ENCODE measurements around the gene ADD3. TPM values are rescaled to one million over a fixed set of nuclear protein-coding genes. Genes with fewer than 3 reads are reported as not detected.

Gene ADD3
- total RNA-seq, 1 experiment from 2014 or later, result 59.9 TPM

DNA sequence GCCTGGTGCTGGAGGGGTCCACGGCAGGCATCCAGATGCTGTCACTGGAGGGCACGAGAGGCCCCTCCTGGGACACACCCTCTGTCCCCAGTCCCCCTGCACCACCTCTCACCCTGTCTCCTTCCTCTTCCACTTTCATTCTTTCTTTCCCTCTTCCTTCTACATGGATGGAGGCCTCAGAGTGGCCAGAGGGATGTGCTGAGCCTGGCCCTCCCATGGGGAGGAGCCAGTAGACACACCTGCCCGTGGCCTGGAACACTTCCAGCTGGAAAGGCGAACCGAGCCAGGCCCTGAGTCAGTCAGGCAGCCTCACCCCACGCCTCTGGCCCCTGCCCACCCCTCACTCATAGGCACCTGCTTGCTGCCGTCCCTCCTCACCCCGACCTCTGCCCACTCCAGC lies 143.7 kb downstream of the ADD3 start:
- Histone ChIP-seq H3K27me3 (ENCODE audit: insufficient read depth, low read length) (no peaks in the 10 kb centered on the region; the same call in 1 of the 2 replicates), H3K9me3 (ENCODE audit: control insufficient read depth, low read depth, low read length) (no peaks in the 10 kb centered on the region), H3K4ac (ENCODE audit: low read depth, low read length) (no peak overlapping the region), H4K8ac (replicated peaks; ENCODE audit: insufficient read length, low read depth, low read length) (no peak overlapping the region), H3K79me1 (ENCODE audit: insufficient read depth, low read depth, low read length, poor library complexity, severe bottlenecking) (no peaks in the 10 kb centered on the region), H2BK15ac (ENCODE audit: low read depth, low read length) (no peak overlapping the region), H3K27ac (ENCODE audit: insufficient read length, low read depth, low read length) (no peak overlapping the region), H3K56ac (ENCODE audit: insufficient read length, low read depth, low read length) (no peak overlapping the region), H4K20me1 (ENCODE audit: control insufficient read depth, insufficient read depth, insufficient read length) (no peaks in the 10 kb centered on the region), H3K4me2 (ENCODE audit: insufficient read depth, insufficient read length, low read length) (no peak overlapping the region), H4K5ac (ENCODE audit: insufficient read length, low read depth, low read length) (no peak overlapping the region), H2BK12ac (ENCODE audit: insufficient read length, low read depth, low read length) (no peak overlapping the region), H3K79me2 (ENCODE audit: insufficient read depth, low read length) (no peaks in the 10 kb centered on the region), H2AK5ac (ENCODE audit: insufficient read length, low read length) (no peak overlapping the region), H3K9ac (ENCODE audit: extremely low read depth, insufficient read length, low read length) (no peak overlapping the region), H2BK5ac (ENCODE audit: insufficient read length, low read length) (no peak overlapping the region), H3K4me1 (ENCODE audit: insufficient read depth, low read length) (no peaks in the 10 kb centered on the region; the same call in 1 of the 2 replicates), H3K23me2 (ENCODE audit: insufficient read length, low read depth, low read length, poor library complexity, severe bottlenecking) (no peaks in the 10 kb centered on the region), H2BK20ac (ENCODE audit: low read depth, low read length, poor library complexity, severe bottlenecking) (no peak overlapping the region), H2AFZ (ENCODE audit: low read length) (no peak overlapping the region), H3T11ph (ENCODE audit: low read length) (no peak overlapping the region), H4K91ac (ENCODE audit: insufficient read length, low read depth, low read length) (no peak overlapping the region), H2BK120ac (ENCODE audit: low read depth, low read length, poor library complexity, severe bottlenecking) (no peak overlapping the region), H3K18ac (ENCODE audit: insufficient read length, low read depth, low read length) (no peak overlapping the region), H3K23ac (ENCODE audit: insufficient read length, low read depth, low read length) (no peak overlapping the region), H3K14ac (ENCODE audit: insufficient read depth, low read length) (no peak overlapping the region; the same call in 1 of the 2 replicates)
- peaks cover 94% of the 10 kb centered on the region for H3K27me3 Mint-ChIP-seq (ENCODE audit: low read depth)
- no peaks in the 10 kb centered on the region for H3K9me3 Mint-ChIP-seq
- H3K4me1 Mint-ChIP-seq, result peaks cover 15 to 24% of the 10 kb centered on the region in 2 experiments
- no peak for DNase-seq
- no CpG with 5 or more reads among the region's 8 CpGs for WGBS (ENCODE audit: extremely low coverage, insufficient read length, low lambda C conversion rate)
- H3K27ac Mint-ChIP-seq, result 0 out of 7 replicates have a peak overlapping the region, but pooled peaks of 1 of the 3 experiments have one; percentile 16
- no peak overlapping the region for H3K4me3 Mint-ChIP-seq
- H3K36me3 Mint-ChIP-seq (ENCODE audit: insufficient read depth in 1 of 3, low read depth in 3 of 3), result no peaks in the 10 kb centered on the region; a peak in 1 of 7 replicates
- TF ChIP-seq, protein P1, sequence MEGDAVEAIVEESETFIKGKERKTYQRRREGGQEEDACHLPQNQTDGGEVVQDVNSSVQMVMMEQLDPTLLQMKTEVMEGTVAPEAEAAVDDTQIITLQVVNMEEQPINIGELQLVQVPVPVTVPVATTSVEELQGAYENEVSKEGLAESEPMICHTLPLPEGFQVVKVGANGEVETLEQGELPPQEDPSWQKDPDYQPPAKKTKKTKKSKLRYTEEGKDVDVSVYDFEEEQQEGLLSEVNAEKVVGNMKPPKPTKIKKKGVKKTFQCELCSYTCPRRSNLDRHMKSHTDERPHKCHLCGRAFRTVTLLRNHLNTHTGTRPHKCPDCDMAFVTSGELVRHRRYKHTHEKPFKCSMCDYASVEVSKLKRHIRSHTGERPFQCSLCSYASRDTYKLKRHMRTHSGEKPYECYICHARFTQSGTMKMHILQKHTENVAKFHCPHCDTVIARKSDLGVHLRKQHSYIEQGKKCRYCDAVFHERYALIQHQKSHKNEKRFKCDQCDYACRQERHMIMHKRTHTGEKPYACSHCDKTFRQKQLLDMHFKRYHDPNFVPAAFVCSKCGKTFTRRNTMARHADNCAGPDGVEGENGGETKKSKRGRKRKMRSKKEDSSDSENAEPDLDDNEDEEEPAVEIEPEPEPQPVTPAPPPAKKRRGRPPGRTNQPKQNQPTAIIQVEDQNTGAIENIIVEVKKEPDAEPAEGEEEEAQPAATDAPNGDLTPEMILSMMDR (conservative IDR thresholded peaks at IDR 0.05), result no peak

All from H9 (cell line).